Ovary (tissue), 9 donors: ENCODE data around the gene SHISA9. TPM values are rescaled to one million over a fixed set of nuclear protein-coding genes. Genes with fewer than 3 reads are reported as not detected.

Experiments
- DNase-seq, 5 donors: peaks; one replicate each; pipeline ENCODE4 v3.0.0-alpha.2; 2019 to 2020
- H3K27ac ChIP-seq, 2 donors: fragments of 200-600 bp; one replicate each; pipeline versions ENCODE4 v1.5.1 to v1.8.0; 2019 to 2022
- H3K27me3 ChIP-seq: fragments of 200-600 bp; one replicate; pipeline ENCODE4 v1.8.0; 2022
- H3K36me3 ChIP-seq: fragments of 200-600 bp; sonication (generic); one replicate; pipeline ENCODE4 v1.5.1; 2019
- H3K4me1 ChIP-seq: one replicate; pipeline ENCODE4 v1.8.1; 2013; ENCODE audit warnings: mild to moderate bottlenecking, moderate library complexity; ENCODE audit not compliant: insufficient read depth
- H3K4me3 ChIP-seq: fragments of 200-600 bp; sonication (generic); one replicate; pipeline ENCODE4 v1.5.1; 2017
- H3K9me3 ChIP-seq, 2 donors: fragments of 200-600 bp in 1 of 2; sonication (generic) in 1 of 2; one replicate each; pipeline versions ENCODE4 v1.5.1 to v1.8.1; 2013 to 2019; ENCODE audit warnings: mild to moderate bottlenecking in 1 of 2, moderate library complexity in 1 of 2
- EP300 ChIP-seq: sonication (generic); formaldehyde crosslinking; IDR thresholded peaks from one replicate; pipeline ENCODE4 v1.6.1; 2017; ENCODE audit warnings: antibody characterized with exemption
- POLR2A ChIP-seq: fragments of 450-650 bp; IDR thresholded peaks from one replicate; pipeline ENCODE4 v1.6.1; 2017; ENCODE audit warnings: antibody characterized with exemption, mild to moderate bottlenecking, moderate library complexity
- WGBS, 3 donors: extraction: QIAGEN DNeasy Blood & Tissue Kit in 1 of 3; methylation state at CpG; one replicate each; pipeline versions ENCODE4 v1.1.5 to v1.1.7; 2013 to 2017; 5-methylcytosine and 5-hydroxymethylcytosine counted together
- intact Hi-C, 4 donors: fragments of 100-400 bp; cut with DNase I; formaldehyde crosslinking; loops; one replicate each; pipeline versions ENCODE4 v1.11.0 to v1.15.1; 2022 to 2023
- polyA plus RNA-seq, 2 donors: library from polyadenylated mRNA; stranded (reverse); fragments of 200-250 nt in 1 of 2; fragments of 350-450 nt in 1 of 2; fragmentation: Illumina TruSeq in 1 of 2; extraction: RNeasy Lipid Tissue Mini Kit (QIAGEN cat#74804) in 1 of 2; gene quantifications; one replicate each; pipeline ENCODE4 v1.2.3, GENCODE V29; 2013 to 2014
- total RNA-seq, 7 donors: library from RNA; depleted of rRNA in 2 of 7; stranded (reverse); fragments of >200 nt in 2 of 7; fragmentation: NEBNext Ultra II Directional in 3 of 7; extraction: Animal tissue kit (Norgen Biotek cat#: 25700) in 3 of 7; gene quantifications; one replicate each; pipeline versions ENCODE4 v1.1.0 to v1.2.4, GENCODE V29; 2016 to 2023
- TF ChIP-seq, protein P1 (sequence below), 3 donors: fragments of 450-650 bp in 2 of 3; fragments of 200-600 bp in 1 of 3; IDR thresholded peaks; one replicate each; pipeline versions ENCODE4 v1.5.1 to v1.8.0; 2016 to 2022; ENCODE audit warnings: antibody characterized with exemption in 3 of 3, mild to moderate bottlenecking in 1 of 3
- donor health status: DM: no; HTN: no; CAD: no; lungs with moderate emphysema.
- donor health status: DM: no; HTN: no; CAD: no.
- donor health status: Bipolar disorder and iron deficiency.
- donor health status: DM: yes; HTN: yes; CAD: no.
- donor health status: DM: no; HTN: no; CAD: no.
- donor health status: DM: yes; HTN: yes; CAD: no.

SHISA9 gene
- total and polyA plus RNA-seq, 9 donors: 0.03 to 0.47 (median 0.12) TPM; not detected in 3

DNA sequence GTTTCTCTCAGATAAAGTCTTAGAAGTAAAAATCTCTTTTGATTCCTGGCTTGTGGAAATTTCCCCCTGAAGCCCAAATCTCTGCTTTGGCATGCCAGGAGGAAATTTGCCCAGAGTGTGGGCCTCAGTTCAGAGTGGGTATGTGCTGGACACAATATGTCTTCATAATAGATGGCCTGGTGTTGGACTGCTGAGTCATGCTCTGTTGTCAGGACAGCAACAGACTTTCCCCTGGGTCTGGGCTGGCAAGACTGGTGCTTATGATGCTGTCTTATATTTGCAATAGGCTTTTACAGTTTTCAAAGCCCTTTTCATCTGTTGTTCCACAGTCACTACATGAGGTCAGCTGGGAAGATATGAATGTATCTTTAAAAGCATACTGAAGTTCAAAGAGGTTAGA is 57.0 kb downstream of the SHISA9 start:
- TF ChIP-seq EP300 (no peak), POLR2A (no peak)
- TF ChIP-seq, protein P1, sequence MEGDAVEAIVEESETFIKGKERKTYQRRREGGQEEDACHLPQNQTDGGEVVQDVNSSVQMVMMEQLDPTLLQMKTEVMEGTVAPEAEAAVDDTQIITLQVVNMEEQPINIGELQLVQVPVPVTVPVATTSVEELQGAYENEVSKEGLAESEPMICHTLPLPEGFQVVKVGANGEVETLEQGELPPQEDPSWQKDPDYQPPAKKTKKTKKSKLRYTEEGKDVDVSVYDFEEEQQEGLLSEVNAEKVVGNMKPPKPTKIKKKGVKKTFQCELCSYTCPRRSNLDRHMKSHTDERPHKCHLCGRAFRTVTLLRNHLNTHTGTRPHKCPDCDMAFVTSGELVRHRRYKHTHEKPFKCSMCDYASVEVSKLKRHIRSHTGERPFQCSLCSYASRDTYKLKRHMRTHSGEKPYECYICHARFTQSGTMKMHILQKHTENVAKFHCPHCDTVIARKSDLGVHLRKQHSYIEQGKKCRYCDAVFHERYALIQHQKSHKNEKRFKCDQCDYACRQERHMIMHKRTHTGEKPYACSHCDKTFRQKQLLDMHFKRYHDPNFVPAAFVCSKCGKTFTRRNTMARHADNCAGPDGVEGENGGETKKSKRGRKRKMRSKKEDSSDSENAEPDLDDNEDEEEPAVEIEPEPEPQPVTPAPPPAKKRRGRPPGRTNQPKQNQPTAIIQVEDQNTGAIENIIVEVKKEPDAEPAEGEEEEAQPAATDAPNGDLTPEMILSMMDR (IDR thresholded peaks at IDR 0.05): no peak
- intact Hi-C loops: no loop called here

GRCh38 chr16:12959072-12959471 is 57.7 kb downstream of the SHISA9 start:
- DNase-seq: no peak
- Histone ChIP-seq H3K27me3 (no peaks in the 10 kb centered on the region), H3K36me3 (no peaks in the 10 kb centered on the region), H3K27ac (no peak overlapping the region), H3K4me3 (no peak overlapping the region), H3K9me3 (no peaks in the 10 kb centered on the region), H3K4me1 (no peaks in the 10 kb centered on the region)
- TF ChIP-seq, protein P1 (IDR thresholded peaks at IDR 0.05): no peak
- no peak for TF ChIP-seq EP300
- intact Hi-C loops: no loop called here

More for the DNA sequence above, 57.0 kb downstream of the SHISA9 start:
- no peak for DNase-seq
- H3K27me3 ChIP-seq: no peaks in the 10 kb centered on the region
- no peak overlapping the region for H3K27ac ChIP-seq
- H3K4me3 ChIP-seq: no peak overlapping the region
- H3K36me3 ChIP-seq: no peaks in the 10 kb centered on the region
- no peaks in the 10 kb centered on the region for H3K9me3 ChIP-seq
- no peaks in the 10 kb centered on the region for H3K4me1 ChIP-seq

GRCh38 chr16:12961626-12962025 is 60.2 kb downstream of the SHISA9 start:
- no peaks in the 10 kb centered on the region for H3K27me3 ChIP-seq
- no peak overlapping the region for H3K4me3 ChIP-seq
- no peaks in the 10 kb centered on the region for H3K9me3 ChIP-seq
- H3K4me1 ChIP-seq: no peaks in the 10 kb centered on the region
- intact Hi-C loops: no loop called here
- H3K27ac ChIP-seq: no peak overlapping the region
- TF ChIP-seq, protein P1 (IDR thresholded peaks at IDR 0.05): no peak
- no peak for TF ChIP-seq POLR2A
- TF ChIP-seq EP300: no peak
- WGBS, 3 donors: 51 to 69% (median 62%) methylated on average over 6 of the region's 6 CpGs
- no peak for DNase-seq
- H3K36me3 ChIP-seq: no peaks in the 10 kb centered on the region

DNA sequence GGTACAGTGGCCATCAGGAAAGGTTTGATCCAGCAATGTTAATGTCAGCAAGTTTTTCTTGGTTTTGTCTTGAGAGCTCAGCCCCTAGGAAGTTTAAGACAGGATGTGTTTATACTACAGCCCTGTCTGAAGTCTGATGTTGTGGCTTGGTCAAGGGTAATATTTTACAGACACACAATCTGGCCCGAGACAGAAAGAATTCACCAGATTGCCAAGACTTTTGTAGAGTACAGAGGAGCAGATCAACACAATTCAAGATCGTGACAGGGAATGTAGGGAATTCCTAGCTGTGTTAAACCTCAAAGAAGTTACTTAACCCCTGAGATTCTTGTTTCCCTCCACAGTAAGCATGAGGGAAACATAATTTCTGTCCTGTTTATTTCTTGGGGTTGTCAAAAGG is 63.1 kb downstream of the SHISA9 start:
- TF ChIP-seq EP300: no peak
- no peak for TF ChIP-seq POLR2A
- TF ChIP-seq, protein P1 (IDR thresholded peaks at IDR 0.05): no peak
- Histone ChIP-seq H3K27ac (no peak overlapping the region), H3K9me3 (no peaks in the 10 kb centered on the region), H3K36me3 (no peaks in the 10 kb centered on the region), H3K4me3 (no peak overlapping the region), H3K4me1 (no peaks in the 10 kb centered on the region), H3K27me3 (no peaks in the 10 kb centered on the region)
- no peak for DNase-seq
- 4 to 6% (median 6%) methylated on average over 2 of the region's 2 CpGs for WGBS, 3 donors
- intact Hi-C loops: no loop called here
